ENCODE data around the gene KIF1B.

Gene KIF1B, protein sequence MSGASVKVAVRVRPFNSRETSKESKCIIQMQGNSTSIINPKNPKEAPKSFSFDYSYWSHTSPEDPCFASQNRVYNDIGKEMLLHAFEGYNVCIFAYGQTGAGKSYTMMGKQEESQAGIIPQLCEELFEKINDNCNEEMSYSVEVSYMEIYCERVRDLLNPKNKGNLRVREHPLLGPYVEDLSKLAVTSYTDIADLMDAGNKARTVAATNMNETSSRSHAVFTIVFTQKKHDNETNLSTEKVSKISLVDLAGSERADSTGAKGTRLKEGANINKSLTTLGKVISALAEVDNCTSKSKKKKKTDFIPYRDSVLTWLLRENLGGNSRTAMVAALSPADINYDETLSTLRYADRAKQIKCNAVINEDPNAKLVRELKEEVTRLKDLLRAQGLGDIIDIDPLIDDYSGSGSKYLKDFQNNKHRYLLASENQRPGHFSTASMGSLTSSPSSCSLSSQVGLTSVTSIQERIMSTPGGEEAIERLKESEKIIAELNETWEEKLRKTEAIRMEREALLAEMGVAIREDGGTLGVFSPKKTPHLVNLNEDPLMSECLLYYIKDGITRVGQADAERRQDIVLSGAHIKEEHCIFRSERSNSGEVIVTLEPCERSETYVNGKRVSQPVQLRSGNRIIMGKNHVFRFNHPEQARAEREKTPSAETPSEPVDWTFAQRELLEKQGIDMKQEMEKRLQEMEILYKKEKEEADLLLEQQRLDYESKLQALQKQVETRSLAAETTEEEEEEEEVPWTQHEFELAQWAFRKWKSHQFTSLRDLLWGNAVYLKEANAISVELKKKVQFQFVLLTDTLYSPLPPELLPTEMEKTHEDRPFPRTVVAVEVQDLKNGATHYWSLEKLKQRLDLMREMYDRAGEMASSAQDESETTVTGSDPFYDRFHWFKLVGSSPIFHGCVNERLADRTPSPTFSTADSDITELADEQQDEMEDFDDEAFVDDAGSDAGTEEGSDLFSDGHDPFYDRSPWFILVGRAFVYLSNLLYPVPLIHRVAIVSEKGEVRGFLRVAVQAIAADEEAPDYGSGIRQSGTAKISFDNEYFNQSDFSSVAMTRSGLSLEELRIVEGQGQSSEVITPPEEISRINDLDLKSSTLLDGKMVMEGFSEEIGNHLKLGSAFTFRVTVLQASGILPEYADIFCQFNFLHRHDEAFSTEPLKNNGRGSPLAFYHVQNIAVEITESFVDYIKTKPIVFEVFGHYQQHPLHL (N-terminal part only)

DNA sequence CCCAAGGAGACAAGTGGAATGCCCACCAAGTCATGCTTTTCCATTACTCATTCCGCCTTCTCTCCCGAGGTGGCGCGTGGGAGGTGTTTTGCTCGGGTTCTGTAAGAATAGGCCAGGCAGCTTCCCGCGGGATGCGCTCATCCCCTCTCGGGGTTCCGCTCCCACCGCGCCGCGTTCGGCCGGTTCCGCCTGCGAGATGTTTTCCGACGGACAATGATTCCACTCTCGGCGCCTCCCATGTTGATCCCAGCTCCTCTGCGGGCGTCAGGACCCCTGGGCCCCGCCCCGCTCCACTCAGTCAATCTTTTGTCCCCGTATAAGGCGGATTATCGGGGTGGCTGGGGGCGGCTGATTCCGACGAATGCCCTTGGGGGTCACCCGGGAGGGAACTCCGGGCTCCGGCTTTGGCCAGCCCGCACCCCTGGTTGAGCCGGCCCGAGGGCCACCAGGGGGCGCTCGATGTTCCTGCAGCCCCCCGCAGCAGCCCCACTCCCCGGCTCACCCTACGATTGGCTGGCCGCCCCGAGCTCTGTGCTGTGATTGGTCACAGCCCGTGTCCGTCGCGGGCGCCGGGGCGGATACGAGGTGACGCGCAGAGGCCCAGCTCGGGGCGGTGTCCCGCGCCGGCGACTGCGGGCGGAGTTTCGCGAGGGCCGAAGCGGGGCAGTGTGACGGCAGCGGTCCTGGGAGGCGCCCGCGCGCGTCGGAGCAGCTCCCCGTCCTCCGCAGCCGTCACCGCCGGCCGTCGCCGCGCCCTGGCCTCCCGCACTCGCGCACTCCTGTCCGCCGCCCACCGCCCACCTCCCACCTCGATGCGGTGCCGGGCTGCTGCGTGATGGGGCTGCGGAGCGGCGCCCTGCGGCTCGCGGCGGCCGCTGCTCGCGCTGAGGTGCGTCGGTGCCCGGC is at the start of gene KIF1B:
TSS of gene KIF1B (plus strand) at position 666 of the 906 bp plus-strand sequence. CDS start 21,759 bp downstream, outside the sequence.
- peak; percentile 95 to 96 for DNase-seq

DNA sequence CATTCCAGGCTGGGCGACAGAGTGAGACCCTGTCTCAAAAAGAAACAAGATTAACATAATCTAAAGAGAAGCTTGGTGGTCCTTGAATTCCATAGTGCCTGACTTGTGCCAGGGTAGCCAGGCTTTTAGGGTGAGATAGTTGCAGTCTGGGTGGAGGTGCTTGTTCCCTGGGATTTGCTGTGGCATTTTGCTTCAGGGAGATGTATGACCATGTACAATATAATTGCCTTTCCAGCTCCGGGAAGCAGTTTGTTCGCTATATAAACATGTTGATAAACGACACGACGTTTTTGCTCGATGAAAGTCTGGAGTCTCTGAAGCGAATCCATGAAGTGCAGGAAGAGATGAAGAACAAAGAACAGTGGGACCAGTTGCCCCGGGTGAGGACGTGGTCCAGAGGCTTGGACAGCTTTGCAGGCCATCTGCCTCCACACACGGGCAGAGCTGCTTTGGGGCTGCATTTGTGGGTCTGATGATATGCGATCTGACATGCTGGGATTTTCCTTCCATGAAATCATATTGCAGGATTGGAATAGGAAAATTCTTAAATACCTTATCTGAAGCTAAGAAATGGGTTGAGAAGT is 49.4 kb upstream of the KIF1B start:
- DNase-seq = no peak

DNA sequence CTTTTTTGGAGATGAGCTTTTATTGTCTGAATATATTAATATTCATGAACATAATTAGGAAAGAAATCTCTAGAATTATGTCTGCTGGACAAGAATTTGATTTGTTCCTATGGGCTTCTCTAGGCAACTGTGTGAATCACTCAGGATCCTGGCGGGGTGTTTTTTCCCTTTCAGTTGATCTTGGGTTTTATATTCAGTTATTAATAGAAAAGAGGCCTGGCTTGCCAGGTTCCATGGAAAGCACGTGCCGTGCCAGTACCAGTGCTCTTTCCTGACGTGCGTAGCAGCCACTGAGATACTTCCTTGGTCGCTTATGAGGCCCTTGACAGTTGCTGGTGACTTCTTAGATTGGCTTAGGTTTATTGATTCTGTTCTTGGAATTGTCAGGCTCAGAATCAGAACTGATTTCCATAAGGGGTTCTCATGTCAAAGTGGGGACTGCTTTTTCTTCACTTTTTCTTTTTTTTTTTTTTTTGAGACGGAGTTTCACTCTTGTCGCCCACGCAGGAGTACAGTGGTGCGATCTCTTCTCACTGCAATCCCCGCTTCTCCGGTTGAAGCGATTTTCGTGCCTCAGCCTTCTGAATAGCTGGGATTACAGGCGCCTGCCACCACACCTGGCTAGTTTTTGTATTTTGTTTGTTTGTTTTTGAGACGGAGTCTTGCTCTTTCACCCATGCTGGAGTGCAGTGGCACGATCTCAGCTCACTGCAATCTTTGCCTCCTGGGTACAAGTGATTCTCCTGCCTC is 48.7 kb upstream of the KIF1B start:
- no peak for DNase-seq

DNA sequence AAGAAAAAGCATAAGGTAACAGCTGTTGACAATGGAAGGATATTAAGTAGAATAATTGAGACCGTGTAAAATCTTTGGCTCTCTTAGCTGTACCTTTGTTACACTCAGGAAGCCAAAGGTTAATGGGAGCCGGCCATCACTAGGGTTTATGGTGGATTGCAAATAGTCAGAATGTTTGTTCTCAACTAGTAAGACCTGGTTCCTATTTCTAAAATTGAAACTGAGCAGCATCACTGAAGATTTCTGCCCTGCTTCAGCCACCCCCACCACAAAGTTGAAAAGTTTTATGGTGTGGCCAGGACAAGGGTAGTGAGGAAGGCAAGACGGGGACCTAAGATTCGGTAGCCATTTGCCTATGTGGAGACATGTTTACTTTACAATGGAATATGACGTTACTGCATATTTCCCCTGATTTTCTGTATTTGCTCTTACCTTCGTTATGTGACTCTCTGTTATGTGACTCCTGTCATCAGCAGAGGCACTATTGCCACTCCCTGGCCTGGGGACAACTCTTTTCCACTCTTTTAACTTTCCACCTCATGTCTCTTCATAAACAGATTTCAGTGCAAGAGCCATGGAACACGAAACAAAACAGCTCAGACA is 41.4 kb upstream of the KIF1B start:
- peak in 1 of 2 experiments; percentile 19 for DNase-seq

DNA sequence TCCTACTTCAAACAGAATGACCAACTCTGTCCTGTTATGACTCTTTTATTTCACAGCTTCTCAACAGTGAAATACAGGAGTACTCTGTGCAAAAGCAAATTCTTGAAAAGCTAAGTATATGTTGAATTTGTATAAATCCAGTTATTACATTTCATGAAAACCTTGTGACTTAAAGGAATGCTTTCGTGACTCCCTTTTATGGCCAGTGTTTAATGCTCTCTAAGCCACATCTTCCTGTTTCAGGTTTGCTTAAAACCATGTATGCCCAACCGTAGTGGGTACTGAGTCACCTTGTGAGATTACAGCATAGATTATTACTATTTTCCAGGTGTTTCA is 40.2 kb upstream of the KIF1B start:
- peak in 1 of 2 experiments; percentile 14 for DNase-seq

DNA sequence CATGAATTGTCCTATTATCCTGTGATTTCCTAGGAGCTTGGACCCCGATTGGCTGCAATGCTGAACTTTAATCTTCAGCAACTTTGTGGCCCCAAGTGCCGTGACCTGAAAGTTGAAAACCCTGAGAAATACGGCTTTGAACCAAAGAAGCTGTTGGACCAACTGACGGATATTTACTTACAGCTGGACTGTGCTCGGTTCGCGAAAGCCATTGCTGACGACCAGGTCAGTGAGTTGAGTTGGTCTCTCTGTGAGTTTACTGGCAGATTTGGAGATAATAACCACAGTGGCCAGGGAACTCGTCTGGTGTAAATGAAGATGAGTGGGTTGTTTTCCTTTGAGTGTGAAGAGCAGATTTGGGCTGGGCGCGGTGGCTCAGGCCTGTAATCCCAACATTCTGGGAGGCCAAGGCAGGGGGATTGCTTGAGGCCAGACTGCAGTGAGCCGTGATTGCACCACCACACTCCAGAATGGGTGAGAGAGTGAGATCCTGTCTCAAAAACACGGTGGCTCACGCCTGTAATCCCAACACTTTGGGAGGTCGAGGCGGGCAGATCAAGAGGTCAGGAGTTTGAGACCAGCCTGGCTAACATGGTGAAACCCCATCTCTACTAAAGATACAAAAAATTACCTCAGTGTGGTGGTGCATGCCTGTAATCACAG is 39.1 kb upstream of the KIF1B start:
- DNase-seq = no peak

DNA sequence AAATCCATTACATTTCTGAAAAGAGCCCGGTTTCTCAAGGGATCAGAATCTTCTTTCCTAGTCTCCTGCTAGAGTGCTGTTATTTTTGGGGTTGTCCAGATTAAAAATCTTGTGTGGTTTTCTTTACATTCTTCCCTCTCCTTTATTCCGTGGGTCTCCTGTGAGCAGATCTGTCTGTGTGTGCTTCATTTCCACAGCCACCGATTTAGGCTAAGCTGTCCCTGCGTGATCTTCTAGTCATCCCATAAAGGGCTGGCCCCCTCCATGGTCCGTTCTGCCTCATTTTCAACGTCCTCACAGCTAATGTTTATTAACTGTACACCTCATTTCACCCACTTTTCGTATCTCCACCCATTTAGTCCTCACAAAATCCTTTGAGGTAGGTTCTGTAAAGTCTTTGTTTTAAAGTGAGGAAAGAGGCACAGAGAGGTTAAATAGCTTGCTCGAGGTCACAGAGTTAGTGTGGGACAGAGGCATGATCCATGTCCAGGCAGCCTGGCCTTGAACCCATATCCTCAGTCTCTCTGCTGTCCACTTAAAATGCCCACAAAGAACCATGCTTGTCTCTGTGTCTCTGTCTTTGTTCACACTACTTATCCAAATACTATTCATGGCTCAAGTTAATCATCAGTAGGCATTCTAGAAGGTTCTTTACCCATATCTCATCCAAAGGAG is 38.2 kb upstream of the KIF1B start:
- no peak for DNase-seq

DNA sequence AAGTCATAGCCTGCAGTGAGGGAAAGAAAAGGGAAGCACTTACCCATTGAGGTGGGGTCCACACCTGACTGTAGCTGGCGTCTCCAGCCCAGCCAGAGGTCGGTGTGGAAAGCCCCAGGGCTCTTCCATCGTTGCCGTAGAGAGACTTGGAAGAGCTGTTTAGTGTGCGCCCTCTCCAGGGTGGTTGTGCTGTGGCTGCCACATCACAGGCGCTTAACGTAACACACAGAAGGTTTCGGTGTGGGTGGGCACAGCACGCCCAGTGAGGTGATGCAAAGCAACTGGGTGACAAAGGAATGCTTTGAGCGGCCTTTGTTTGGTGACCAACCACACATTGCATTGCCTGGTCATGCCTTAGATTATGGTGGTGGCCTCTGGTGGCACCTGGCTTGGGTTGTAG is 36.8 kb upstream of the KIF1B start:
- DNase-seq = no peak

DNA sequence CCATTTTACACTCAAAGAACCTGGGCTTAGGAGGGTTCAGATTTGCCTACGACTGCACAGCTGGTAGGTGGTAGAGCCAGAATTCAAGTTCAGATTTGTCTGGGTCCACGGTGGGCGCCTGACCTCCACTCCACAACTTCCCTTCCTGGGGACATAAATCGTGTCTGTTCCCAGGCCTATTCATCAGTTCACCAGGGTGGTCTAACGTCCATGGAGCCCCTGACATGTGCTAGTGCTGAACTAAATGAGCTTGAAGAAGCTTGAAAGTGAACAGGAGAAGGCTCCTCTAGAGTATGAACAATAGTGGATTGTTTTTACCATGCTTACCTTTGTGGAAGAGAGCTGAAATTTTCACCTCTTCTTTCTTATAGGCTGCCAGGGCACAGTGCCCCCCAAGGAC is 32.5 kb upstream of the KIF1B start:
- no peak for DNase-seq

DNA sequence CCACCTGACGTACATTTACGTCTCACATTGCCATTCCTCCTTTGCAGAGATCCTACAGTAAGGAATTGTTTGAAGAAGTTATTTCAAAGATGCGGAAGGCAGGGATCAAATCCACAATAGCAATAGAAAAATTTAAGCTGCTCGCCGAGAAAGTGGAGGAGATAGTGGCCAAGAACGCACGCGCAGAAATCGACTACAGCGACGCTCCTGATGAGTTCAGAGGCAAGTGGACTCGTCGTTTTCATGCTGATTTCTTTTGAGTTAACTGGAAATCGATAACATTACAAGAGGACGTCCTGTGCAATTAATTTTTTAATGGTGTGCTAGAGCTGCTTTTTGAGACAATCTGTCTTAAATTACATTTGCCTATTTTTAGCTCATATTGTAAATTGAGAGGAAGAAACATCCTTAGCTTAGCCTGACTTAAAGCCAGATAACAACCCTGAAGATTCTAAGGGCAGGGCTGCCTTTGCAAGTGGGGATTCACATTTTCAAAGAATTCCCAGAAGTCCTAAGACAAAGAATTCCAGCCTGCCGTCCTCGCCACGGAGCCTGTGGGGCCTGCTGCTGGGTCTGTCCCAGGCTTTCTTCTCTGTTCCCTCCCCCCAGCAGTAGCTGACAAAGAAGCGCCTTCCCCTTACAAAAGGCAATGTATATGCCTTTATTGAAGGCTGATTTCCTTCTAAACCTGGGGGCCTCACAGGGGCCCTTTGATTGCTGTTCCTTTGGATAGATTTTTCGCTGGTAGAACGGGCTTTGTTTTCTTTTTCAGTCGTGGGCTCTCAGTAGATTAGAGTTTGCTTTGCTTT is 31.6 kb upstream of the KIF1B start:
- DNase-seq = no peak

DNA sequence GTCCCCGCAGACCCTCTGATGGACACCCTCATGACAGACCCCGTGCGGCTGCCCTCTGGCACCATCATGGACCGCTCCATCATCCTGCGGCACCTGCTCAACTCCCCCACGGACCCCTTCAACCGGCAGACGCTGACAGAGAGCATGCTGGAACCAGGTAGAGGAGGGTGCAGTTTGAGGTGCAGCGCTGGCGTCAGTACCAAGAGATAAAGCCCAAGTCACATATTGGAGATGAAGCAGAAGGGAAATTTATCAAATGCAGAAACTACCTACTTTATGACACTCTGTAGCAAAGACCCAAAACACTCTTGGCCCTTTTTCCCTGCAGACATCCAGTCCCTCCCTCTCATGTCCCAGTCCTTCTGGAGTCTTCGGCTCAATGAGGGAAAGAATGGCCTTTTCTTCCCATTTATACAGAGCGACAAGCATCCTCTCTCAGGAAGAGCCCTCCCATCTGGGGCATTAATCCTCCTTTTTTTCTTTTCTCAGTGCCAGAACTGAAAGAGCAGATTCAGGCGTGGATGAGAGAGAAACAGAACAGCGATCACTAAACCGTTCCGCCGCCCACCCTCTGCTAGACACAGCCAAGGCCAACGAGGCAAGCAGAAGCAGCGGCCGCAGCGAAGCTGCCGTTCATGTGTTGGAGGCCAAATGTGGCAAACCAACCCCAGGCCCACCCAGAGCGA is 30.8 kb upstream of the KIF1B start:
- DNase-seq = no peak

DNA sequence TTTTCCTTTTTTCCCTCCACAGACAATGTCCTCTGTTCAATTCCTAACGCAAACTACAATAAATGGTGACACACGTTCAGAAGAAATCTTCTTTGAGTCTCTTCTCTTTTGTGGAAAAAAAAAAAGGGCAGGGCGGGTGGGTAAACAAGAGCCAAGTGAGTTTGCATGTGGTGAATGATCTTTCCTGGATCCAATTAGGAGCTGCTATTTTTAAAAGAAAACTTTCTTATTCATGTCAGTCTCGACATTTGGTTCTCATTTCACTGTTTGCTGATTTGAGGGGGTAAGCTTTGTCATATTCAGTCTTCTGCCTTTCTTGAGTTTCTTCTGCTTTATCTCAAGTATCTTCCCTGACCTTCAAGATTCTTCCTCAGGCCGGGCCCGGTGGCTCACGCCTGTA is 29.2 kb upstream of the KIF1B start:
- no peak for DNase-seq

DNA sequence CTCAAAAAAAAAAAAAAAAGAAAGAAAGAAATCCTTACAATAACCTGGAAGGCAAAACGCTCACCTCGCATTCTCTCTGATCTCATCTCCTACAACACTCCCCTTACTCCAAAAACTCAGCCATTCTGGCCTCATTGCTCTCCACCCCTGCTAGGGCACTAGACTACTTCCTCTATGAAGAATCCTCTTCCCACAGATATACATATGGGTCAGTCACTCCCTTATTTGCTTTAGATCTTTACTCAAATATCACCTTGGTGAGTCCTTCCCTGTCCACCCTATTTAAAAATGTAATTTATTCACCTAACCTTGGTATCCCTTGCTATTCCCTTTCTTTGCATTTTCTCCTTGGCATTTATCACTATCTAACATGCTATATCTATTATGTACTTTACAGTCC is 24.6 kb upstream of the KIF1B start:
- no peak for DNase-seq

DNA sequence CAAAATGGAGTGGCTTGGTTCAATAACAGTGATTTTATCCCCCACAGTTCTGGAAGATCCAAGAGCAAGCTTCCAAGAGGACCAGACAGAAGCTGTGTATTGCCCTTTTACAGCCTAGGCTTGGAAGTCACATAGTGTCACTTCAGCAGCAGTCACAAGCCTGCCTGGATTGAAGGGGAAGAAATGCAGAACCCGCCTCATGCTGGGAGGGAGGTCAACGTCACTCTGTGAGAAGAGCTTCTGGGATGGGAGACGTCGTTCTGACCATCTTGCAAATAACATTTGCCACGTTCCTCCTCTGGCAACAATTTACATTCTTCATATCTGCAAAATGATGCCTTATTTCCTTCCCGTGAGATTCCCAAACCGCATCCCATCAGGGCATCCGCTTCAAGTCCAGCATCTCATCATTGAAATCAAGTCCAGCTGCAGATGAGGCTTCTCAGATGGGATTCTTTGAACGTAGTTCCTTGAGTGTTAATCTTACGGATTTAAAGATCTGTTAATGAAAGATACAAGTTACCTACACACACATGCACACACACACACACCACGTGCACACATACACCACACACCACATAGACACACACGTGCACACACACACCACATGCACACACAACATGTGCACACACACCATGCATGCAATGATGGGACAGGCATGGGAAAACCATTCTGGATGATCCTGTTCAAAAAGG is 23.9 kb upstream of the KIF1B start:
- no peak for DNase-seq

DNA sequence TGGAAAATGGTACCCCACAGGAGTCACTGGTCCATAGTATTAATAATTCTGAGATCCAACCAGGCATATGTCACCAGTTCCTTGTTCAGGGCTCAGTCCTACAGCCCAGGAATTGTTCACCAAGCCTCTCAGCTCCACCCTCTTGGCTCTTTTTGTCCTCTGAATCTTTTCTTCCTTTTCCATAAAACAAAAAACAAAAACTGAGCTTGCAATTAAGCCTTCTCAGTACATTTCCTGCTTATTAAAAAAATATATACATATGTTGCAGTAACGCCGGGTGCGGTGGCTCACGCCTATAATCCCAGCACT is 23.4 kb upstream of the KIF1B start:
- no peak for DNase-seq

DNA sequence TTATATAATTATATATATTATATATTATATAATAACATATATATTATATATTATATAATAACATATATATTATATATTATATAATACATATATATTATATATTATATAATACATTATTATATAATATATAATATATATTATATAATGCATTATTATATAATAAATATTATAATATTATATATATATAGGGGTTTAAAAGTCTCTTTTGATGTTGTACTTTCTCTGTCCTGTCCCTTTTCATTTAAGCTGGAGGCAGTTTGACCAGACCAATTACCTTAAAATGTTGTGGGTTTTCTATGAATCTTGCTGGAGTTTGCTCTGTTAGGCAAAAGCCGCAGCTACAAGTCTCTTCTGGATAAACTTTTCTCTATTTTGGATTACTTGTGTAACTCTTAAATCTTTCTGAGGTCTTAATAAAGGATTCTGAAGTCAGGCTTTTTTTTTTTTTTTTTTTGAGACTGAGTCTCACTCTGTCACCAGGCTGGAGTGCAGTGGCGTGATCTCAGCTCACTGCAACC is 22.2 kb upstream of the KIF1B start:
- DNase-seq = no peak

DNA sequence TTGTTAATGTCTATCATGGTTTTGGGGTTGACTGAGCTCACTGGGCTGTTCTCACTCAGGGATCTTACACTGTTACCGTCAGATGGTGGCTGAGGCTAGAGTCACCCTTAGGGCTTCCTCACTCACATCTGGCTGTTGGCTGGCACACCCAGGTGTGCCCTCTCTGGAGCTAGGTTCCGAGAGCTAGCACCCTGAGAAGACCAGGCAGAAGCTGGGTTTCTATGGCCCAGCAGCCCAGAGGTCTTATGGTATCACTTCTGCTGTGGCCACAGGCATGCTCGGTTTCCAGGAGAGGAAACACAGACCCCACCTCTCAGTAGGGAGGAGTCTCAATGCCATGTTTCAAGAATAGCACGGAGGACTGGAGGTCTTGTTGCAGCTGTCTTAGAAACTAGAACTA is 20.7 kb upstream of the KIF1B start:
- no peak for DNase-seq
